Occipital lobe (tissue), 2 donors: ENCODE measurements around the gene MAGI1. TPM values are rescaled to one million over a fixed set of nuclear protein-coding genes. Genes with fewer than 3 reads are reported as not detected.
"Not testable (repeated sequence)": the region's sequence is repeated elsewhere in the genome, so short reads cannot be mapped to it uniquely, and the experiment has no call there.

Experiments
- DNase-seq: peaks from one replicate; lab custom pipeline; 2025; lab: John Stamatoyannopoulos, UW
- total RNA-seq: library from RNA; depleted of rRNA; stranded (reverse); fragments of >200 nt; gene quantifications from one replicate; pipeline ENCODE4 v1.2.3, GENCODE V29; 2014

Gene MAGI1
- total RNA-seq, 1 donor from 2014 or later: 49.4 TPM

- no peak for DNase-seq
Observed at GRCh38 chr3:65907232-65908130, 131.2 kb downstream of the MAGI1 start.

DNA sequence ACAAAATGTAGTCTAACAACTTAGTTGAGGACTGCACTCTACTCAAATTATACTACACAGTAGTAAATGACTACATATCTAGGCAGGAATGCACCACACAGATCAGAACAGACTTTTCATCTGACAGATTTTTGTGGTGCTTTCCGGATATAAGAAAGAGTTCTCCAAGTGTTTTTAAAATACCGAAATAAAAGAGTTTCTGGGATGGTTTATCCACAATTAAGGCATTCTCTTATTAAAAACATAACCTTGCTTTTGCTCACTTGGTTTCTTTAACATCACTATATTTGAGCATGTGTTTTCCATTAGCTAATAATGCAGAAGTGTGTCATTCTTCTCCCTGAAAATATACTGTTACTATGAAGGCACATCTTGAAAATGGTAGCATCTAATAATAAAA is 132.9 kb downstream of the MAGI1 start:
- no peak for DNase-seq

- DNase-seq: no peak
Observed at GRCh38 chr3:65904016-65904415, 134.7 kb downstream of the MAGI1 start.

- DNase-seq: no peak
Observed at GRCh38 chr3:65902304-65902793, 136.4 kb downstream of the MAGI1 start.

GRCh38 chr3:65901226-65901625 is 137.5 kb downstream of the MAGI1 start:
- no peak for DNase-seq

- DNase-seq: no peak
Observed at GRCh38 chr3:65899226-65899625, 139.5 kb downstream of the MAGI1 start.

- no peak for DNase-seq
Observed at GRCh38 chr3:65897766-65898165, 141.0 kb downstream of the MAGI1 start.

- DNase-seq: no peak
Observed at GRCh38 chr3:65896321-65896720, 142.4 kb downstream of the MAGI1 start.

- DNase-seq: no peak
Observed at GRCh38 chr3:65894679-65895453, 143.9 kb downstream of the MAGI1 start.

DNA sequence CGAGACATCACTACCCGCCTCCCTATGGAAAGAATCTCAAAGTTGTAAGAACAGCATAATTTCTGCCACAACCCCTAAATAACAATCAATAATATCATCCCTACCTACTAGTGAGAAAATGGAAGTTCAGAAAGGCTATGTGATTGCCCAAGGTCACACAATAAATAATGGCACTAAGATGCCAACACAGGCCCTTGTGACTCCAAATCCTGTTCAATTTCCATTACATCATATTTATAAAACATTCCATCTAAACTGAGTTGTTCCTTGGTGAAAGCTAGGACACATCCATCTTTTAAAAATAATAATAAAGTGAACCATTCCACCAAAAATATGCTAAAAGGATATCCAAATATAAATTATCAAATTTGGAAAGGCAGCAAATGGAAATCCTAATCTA is 144.6 kb downstream of the MAGI1 start:
- no peak for DNase-seq

- DNase-seq: no peak
Observed at GRCh38 chr3:65893631-65894030, 145.1 kb downstream of the MAGI1 start.

GRCh38 chr3:65891477-65891876 is 147.2 kb downstream of the MAGI1 start:
- DNase-seq: not testable (repeated sequence)

DNA sequence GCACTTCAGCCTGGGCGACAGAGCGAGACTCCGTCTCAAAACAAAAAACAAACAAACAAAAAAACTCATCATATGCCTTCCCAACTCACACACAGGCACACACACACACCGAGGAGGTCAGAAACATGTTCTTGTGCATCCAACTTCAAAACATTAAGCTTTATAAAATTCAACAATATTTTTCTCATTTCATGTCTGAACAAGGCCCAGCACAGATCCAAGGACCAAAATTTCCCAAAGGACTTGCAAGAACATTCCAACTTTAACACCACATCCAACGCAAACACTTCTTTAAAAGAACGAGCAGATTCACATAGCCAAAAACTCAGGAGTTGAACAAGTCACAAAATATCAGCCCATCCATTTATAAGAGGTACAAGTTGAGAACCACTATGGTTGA is 148.4 kb downstream of the MAGI1 start:
- no peak for DNase-seq

DNA sequence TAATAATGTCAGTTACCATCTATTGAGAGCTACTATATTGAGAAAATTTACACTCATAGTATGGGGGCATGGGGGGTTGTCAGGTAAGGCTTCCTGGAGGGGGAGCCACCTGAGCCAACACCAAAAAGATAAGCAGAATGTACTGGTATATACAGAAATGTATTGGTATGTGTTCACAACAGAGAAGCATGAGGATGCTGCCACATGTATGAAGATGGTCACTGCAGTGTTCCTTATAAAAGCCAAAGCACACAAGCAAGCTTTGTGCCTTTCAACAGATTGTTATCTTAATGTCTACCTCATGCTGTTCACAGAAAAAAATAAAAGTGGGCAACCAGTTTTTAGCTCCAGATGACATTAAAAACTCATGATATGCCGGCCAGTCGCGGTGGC is 149.0 kb downstream of the MAGI1 start:
- DNase-seq: no peak

GRCh38 chr3:65888980-65889706 is 149.6 kb downstream of the MAGI1 start:
- no peak for DNase-seq

DNA sequence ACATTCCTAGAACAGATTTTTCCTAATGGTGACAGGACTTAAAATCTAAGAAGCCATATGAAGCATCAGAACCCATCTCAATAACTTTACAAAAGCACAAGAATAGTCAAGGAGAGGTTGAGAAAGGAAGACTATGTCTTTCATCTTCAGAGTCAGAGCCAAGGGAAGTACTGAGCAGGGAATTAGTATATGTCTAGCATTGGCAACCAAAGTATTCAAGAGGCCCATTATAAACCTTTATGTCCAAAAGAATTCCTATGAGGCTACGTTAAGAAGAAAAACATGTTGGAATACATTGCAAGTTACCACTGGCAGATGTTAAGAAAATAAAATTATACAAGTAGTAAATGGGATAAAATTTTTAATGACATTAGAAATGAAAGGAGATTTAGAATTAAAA is 150.5 kb downstream of the MAGI1 start:
- no peak for DNase-seq

DNA sequence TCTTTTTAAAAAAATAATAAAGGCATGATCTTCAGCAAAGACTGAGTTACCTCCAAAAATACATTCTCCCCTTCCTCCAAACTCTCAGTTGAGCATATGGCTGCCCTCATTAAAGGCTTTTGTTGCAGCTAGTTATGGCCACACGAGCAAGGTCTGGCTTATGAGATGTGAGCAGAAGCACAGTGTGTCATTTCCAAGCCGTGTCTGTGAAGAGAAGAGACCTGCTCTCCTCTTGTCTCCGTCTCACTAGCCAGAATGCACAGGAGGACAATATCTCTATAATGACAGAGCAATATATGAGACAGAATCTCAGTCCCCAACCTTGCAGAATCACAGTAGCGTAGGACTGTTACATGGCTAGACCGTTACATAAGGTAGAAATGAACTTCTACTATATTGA is 152.3 kb downstream of the MAGI1 start:
- no peak for DNase-seq

- DNase-seq: no peak
Observed at GRCh38 chr3:65884071-65884470, 154.6 kb downstream of the MAGI1 start.

DNA sequence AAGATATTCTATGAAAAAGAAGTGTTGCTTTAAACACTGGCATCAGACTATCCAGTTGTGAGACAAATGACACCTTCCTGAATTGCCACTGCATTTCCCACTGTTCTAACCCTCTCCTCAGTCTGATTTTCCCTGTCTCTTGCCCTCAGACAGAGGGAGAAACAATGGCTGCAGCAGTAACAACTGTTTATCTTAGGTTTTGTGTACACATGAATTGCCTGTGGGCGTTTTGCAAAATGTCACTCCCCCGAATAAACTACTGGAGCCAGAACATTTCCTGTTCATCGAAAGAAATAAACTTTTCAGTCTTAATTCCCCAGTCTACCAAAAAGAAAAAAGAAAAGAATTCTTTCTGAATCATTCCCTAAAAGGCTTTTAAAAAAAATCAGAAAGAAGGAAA is 155.1 kb downstream of the MAGI1 start:
- no peak for DNase-seq

DNA sequence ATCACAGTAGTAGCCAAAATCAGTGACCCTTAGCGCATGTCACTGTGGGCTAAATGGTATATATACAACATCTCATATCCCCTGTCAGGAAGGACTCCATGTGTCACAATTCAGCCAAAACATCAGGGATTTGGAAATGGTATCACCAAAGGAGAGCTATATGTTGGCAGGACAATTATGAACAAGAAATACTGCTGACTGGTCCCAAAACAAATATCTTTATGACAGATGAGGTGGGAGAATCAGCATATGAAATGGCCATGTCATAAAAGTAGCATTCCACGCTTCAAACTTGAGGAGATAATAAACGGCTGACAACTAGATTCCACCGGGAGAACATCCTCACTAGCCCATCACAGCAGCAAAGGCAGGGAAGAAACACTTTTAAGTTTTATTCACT is 158.4 kb downstream of the MAGI1 start:
- DNase-seq: no peak

DNA sequence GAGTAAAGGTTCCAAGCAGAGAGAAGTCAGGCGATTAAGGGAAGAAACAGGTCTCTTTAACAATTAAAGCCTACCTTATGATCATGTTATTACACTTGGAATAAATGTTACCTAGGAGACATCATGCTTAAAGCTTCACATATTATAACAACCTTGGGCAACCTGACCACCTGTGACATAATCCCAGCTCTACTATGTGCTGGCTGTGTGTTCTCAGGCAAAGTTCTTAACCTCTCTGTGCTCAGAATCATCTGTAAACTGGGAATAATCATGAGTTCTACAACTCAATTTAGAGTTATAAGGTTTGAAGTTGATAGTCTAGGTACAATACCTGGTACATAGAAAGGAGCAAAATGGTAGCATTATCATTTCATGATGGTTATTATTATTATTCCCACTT is 159.3 kb downstream of the MAGI1 start:
- DNase-seq: no peak

- no peak for DNase-seq
Observed at GRCh38 chr3:65878831-65879230, 159.9 kb downstream of the MAGI1 start.
